ENCODE data around the gene PLBD2.

Gene PLBD2

GRCh38 chr12:113399490-113399889 lies 41.1 kb downstream of the PLBD2 start:
- TF ChIP-seq REST (IDR thresholded peaks at IDR 0.05; ENCODE audit: insufficient read depth in 1 of 2, low read depth in 2 of 2, low read length in 2 of 2) (no peak), SIN3A (IDR thresholded peaks at IDR 0.05; ENCODE audit: borderline replicate concordance, insufficient read depth, low read length) (no peak), TAF1 (IDR thresholded peaks at IDR 0.05; ENCODE audit: borderline replicate concordance, insufficient read depth, low read length) (no peak), POLR2AphosphoS5 (IDR thresholded peaks at IDR 0.05; ENCODE audit: low read depth, low read length) (no peak), FOXP2 (optimal IDR thresholded peaks at IDR 0.05; ENCODE audit: borderline replicate concordance, extremely low read depth, extremely low read length, insufficient read depth) (no peak)

- TF ChIP-seq POLR2AphosphoS5 (IDR thresholded peaks at IDR 0.05; ENCODE audit: low read depth, low read length) (no peak), TAF1 (IDR thresholded peaks at IDR 0.05; ENCODE audit: borderline replicate concordance, insufficient read depth, low read length) (no peak), FOXP2 (optimal IDR thresholded peaks at IDR 0.05; ENCODE audit: borderline replicate concordance, extremely low read depth, extremely low read length, insufficient read depth) (no peak), REST (IDR thresholded peaks at IDR 0.05; ENCODE audit: insufficient read depth in 1 of 2, low read depth in 2 of 2, low read length in 2 of 2) (no peak)
Measured at GRCh38 chr12:113400362-113400761, 42.0 kb downstream of the PLBD2 start.

- TF ChIP-seq TAF1 (IDR thresholded peaks at IDR 0.05; ENCODE audit: borderline replicate concordance, insufficient read depth, low read length) (no peak), POLR2AphosphoS5 (IDR thresholded peaks at IDR 0.05; ENCODE audit: low read depth, low read length) (no peak), SIN3A (IDR thresholded peaks at IDR 0.05; ENCODE audit: borderline replicate concordance, insufficient read depth, low read length) (no peak), FOXP2 (optimal IDR thresholded peaks at IDR 0.05; ENCODE audit: borderline replicate concordance, extremely low read depth, extremely low read length, insufficient read depth) (no peak)
Measured at GRCh38 chr12:113401066-113402000, 42.9 kb downstream of the PLBD2 start.

- no peak for TF ChIP-seq REST (IDR thresholded peaks at IDR 0.05; ENCODE audit: insufficient read depth in 1 of 2, low read depth in 2 of 2, low read length in 2 of 2)
- TF ChIP-seq FOXP2 (optimal IDR thresholded peaks at IDR 0.05; ENCODE audit: borderline replicate concordance, extremely low read depth, extremely low read length, insufficient read depth): no peak
- no peak for TF ChIP-seq POLR2AphosphoS5 (IDR thresholded peaks at IDR 0.05; ENCODE audit: low read depth, low read length)
- no peak for TF ChIP-seq TAF1 (IDR thresholded peaks at IDR 0.05; ENCODE audit: borderline replicate concordance, insufficient read depth, low read length)
- TF ChIP-seq SIN3A (IDR thresholded peaks at IDR 0.05; ENCODE audit: borderline replicate concordance, insufficient read depth, low read length): no peak
Measured at GRCh38 chr12:113402586-113403260, 44.3 kb downstream of the PLBD2 start.
